HCT116 (cell line): ENCODE results near the gene PFN3. TPM values are rescaled to one million over a fixed set of nuclear protein-coding genes. Genes with fewer than 3 reads are reported as not detected.

Source experiments
- ATAC-seq: fragments of 200-7000 bp; cut with Tn5 transposase; 2 replicates; pipeline ENCODE4 v1.9.1; 2020; ENCODE audit warnings: mild to moderate bottlenecking, moderate library complexity
- BruUV-seq: library from RNA; stranded (reverse); fragments of 400-500 nt; replicated peaks from 2 replicates; lab custom pipeline; 2021; lab: Mats Ljungman, UMichigan
- CTCF ChIA-PET: fragments of 300-600 bp; sonication (Branson Sonifier 250); formaldehyde crosslinking; loops from one replicate; lab custom pipeline; 2021; ENCODE audit warnings: antibody characterized with exemption; lab: Charles Lee
- POLR2A ChIA-PET: fragments of 300-600, 350-600 bp; sonication (Branson Sonifier 250); formaldehyde crosslinking; loops from one replicate; lab custom pipeline; 2021; ENCODE audit warnings: antibody characterized with exemption; lab: Charles Lee
- RAD21 ChIA-PET, 2 experiments: fragments of 300-600 bp; sonication (Branson Sonifier 250); formaldehyde crosslinking; loops; one replicate each; lab custom pipeline; 2023; ENCODE audit warnings: low total read pairs in 2 of 2; ENCODE audit not compliant: uncharacterized antibody in 2 of 2, unreplicated experiment in 2 of 2, low non-redundant PET in 1 of 2; lab: Charles Lee
- DNase-seq: peaks from one replicate; pipeline ENCODE4 v3.0.0-alpha.2; 2010; ENCODE audit warnings: low read depth, low spot score
- H2AFZ ChIP-seq: fragments of 200-600 bp; shearing (Covaris generic), sonication (generic); 2 replicates; pipeline ENCODE4 v1.6.1; 2017; ENCODE audit warnings: low read depth, mixed run types, mixed read lengths, antibody characterized with exemption, low read length; ENCODE audit not compliant: poor library complexity, severe bottlenecking
- H3K27ac ChIP-seq: 2 replicates; pipeline ENCODE4 v1.5.1; 2012; ENCODE audit warnings: low read depth, low read length
- H3K27me3 ChIP-seq: fragments of 200-600 bp; sonication (generic); 2 replicates; pipeline ENCODE4 v1.6.1; 2016; ENCODE audit warnings: mixed run types, low read length, mixed read lengths; ENCODE audit not compliant: insufficient read depth
- H3K36me3 ChIP-seq, 2 experiments: fragments of 200-500 bp in 1 of 2; fragments of 200-600 bp in 1 of 2; sonication (Bioruptor generic) in 1 of 2; sonication (generic) in 1 of 2; 2 replicates each; pipeline versions ENCODE4 v1.5.1 to v1.6.1; 2014 to 2016; ENCODE audit warnings: low read length in 2 of 2, inconsistent platforms in 1 of 2, mixed read lengths in 1 of 2, mixed run types in 1 of 2; ENCODE audit not compliant: insufficient read depth in 2 of 2, control insufficient read depth in 1 of 2
- H3K4me1 ChIP-seq, 2 experiments: fragments of 200-600 bp in 1 of 2; sonication (generic) in 1 of 2; 2 replicates each; pipeline versions ENCODE4 v1.5.1 to v1.6.1; 2012 to 2017; ENCODE audit warnings: low read length in 2 of 2, inconsistent platforms in 1 of 2, mild to moderate bottlenecking in 1 of 2, mixed read lengths in 1 of 2, mixed run types in 1 of 2, moderate library complexity in 1 of 2; ENCODE audit not compliant: insufficient read depth in 2 of 2, control insufficient read depth in 1 of 2
- H3K4me2 ChIP-seq: fragments of 200-600 bp; sonication (generic); 2 replicates; pipeline ENCODE4 v1.6.1; 2017; ENCODE audit warnings: mixed run types, low read length, mixed read lengths
- H3K4me3 ChIP-seq, 2 experiments: fragments of 200-600 bp in 1 of 2; sonication (generic) in 1 of 2; replicated peaks in 1 of 2; 2 replicates each; pipeline ENCODE4 v1.5.1; 2011 to 2016; ENCODE audit warnings: low read length in 2 of 2, control low read depth in 1 of 2, low read depth in 1 of 2, mild to moderate bottlenecking in 1 of 2, mixed read lengths in 1 of 2, mixed run types in 1 of 2
- H3K79me2 ChIP-seq: fragments of 200-600 bp; sonication (generic); 2 replicates; pipeline ENCODE4 v1.6.1; 2017; ENCODE audit warnings: mild to moderate bottlenecking, mixed run types, low read length, moderate library complexity, mixed read lengths; ENCODE audit not compliant: insufficient read depth
- H3K9ac ChIP-seq: fragments of 200-600 bp; sonication (generic); 2 replicates; pipeline ENCODE4 v1.6.1; 2016; ENCODE audit warnings: low read length, mixed read lengths
- H3K9me2 ChIP-seq: fragments of 200-600 bp; sonication (generic), shearing (Covaris generic); 2 replicates; pipeline ENCODE4 v1.6.1; 2017; ENCODE audit warnings: mixed run types, mild to moderate bottlenecking, moderate library complexity; ENCODE audit not compliant: insufficient read depth
- H3K9me3 ChIP-seq, 2 experiments: fragments of 200-500 bp in 1 of 2; fragments of 200-600 bp in 1 of 2; sonication (Bioruptor generic) in 1 of 2; sonication (generic) in 1 of 2; 2 replicates each; pipeline ENCODE4 v1.6.1; 2014 to 2017; ENCODE audit warnings: low read length in 2 of 2, mixed read lengths in 2 of 2, inconsistent platforms in 1 of 2, low read depth in 1 of 2, mild to moderate bottlenecking in 1 of 2, mixed run types in 1 of 2, moderate library complexity in 1 of 2; ENCODE audit not compliant: control insufficient read depth in 1 of 2, insufficient read depth in 1 of 2
- H4K20me1 ChIP-seq: fragments of 200-600 bp; sonication (generic), shearing (Covaris generic); 2 replicates; pipeline ENCODE4 v1.6.1; 2017; ENCODE audit warnings: mixed run types, mild to moderate bottlenecking, moderate library complexity; ENCODE audit not compliant: insufficient read depth
- ATF3 ChIP-seq: IDR thresholded peaks from 2 replicates; pipeline ENCODE4 v1.6.1; 2012
- CEBPB ChIP-seq: IDR thresholded peaks from 2 replicates; pipeline ENCODE4 v1.6.1; 2012; ENCODE audit warnings: low read depth
- EGR1 ChIP-seq: IDR thresholded peaks from 2 replicates; pipeline ENCODE4 v1.6.1; 2012; ENCODE audit warnings: low read depth
- ELF1 ChIP-seq: IDR thresholded peaks from 2 replicates; pipeline ENCODE4 v1.6.1; 2012; ENCODE audit warnings: low read depth, borderline replicate concordance
- EZH2 ChIP-seq: fragments of 200-600 bp; sonication (generic); IDR thresholded peaks from 2 replicates; pipeline ENCODE4 v1.6.1; 2017; ENCODE audit warnings: antibody characterized with exemption, mixed run types
- EZH2phosphoT487 ChIP-seq: fragments of 200-600 bp; IDR thresholded peaks from 2 replicates; pipeline ENCODE4 v1.6.1; 2018; ENCODE audit warnings: antibody characterized with exemption, borderline replicate concordance
- FOSL1 ChIP-seq: IDR thresholded peaks from 2 replicates; pipeline ENCODE4 v1.6.1; 2012; ENCODE audit warnings: low read depth
- JUND ChIP-seq: IDR thresholded peaks from 2 replicates; pipeline ENCODE4 v1.6.1; 2012
- POLR2AphosphoS5 ChIP-seq: IDR thresholded peaks from 2 replicates; pipeline ENCODE4 v1.6.1; 2011; ENCODE audit warnings: mild to moderate bottlenecking, low read depth, low read length, moderate library complexity
- RAD21 ChIP-seq: IDR thresholded peaks from 2 replicates; pipeline ENCODE4 v1.6.1; 2012; ENCODE audit warnings: low read depth, mild to moderate bottlenecking
- SIN3A ChIP-seq: IDR thresholded peaks from 2 replicates; pipeline ENCODE4 v1.6.1; 2012; ENCODE audit warnings: low read depth
- TCF7L2 ChIP-seq: IDR thresholded peaks from 2 replicates; pipeline ENCODE4 v1.7.0; 2011; ENCODE audit warnings: borderline replicate concordance, inconsistent platforms; ENCODE audit not compliant: insufficient read depth, insufficient read length; ENCODE audit errors: extremely low read depth
- YY1 ChIP-seq: IDR thresholded peaks from 2 replicates; pipeline ENCODE4 v1.6.1; 2011; ENCODE audit warnings: low read length, low read depth, moderate library complexity, mild to moderate bottlenecking; ENCODE audit not compliant: insufficient replicate concordance; ENCODE audit errors: extremely low read depth
- ZBTB33 ChIP-seq: IDR thresholded peaks from 2 replicates; pipeline ENCODE4 v1.6.1; 2011; ENCODE audit warnings: mild to moderate bottlenecking, low read length, moderate library complexity; ENCODE audit not compliant: insufficient replicate concordance; ENCODE audit errors: extremely low read depth
- ZNF274 ChIP-seq: fragments of 200-500 bp; sonication (Bioruptor generic); IDR thresholded peaks from 2 replicates; pipeline ENCODE4 v1.6.1; 2014; ENCODE audit warnings: mild to moderate bottlenecking, low read depth, low read length, inconsistent platforms
- intact Hi-C: fragments of 100-400 bp; cut with micrococcal nuclease; formaldehyde crosslinking; loops from 2 replicates; pipeline ENCODE4 v1.10.0; 2022
- total RNA-seq: library from RNA; stranded (reverse); gene quantifications from one replicate; pipeline ENCODE4 v1.2.1, GENCODE V29; 2021; ENCODE audit not compliant: unreplicated experiment
- TF ChIP-seq, protein P1 (sequence below), 3 experiments: fragments of 200-600 bp in 1 of 3; sonication (generic) in 1 of 3; IDR thresholded peaks in 2 of 3; conservative IDR thresholded peaks in 1 of 3; 2 replicates each; pipeline ENCODE4 v1.5.1; 2012 to 2017; ENCODE audit warnings: low read depth in 2 of 3, low read length in 2 of 3, antibody characterized with exemption in 1 of 3, borderline replicate concordance in 1 of 3, control low read depth in 1 of 3, mild to moderate bottlenecking in 1 of 3, mixed read lengths in 1 of 3, mixed run types in 1 of 3, moderate library complexity in 1 of 3; ENCODE audit not compliant: insufficient read depth in 1 of 3

PFN3 gene
- total RNA-seq, 1 experiment from 2014 or later = not detected

DNA sequence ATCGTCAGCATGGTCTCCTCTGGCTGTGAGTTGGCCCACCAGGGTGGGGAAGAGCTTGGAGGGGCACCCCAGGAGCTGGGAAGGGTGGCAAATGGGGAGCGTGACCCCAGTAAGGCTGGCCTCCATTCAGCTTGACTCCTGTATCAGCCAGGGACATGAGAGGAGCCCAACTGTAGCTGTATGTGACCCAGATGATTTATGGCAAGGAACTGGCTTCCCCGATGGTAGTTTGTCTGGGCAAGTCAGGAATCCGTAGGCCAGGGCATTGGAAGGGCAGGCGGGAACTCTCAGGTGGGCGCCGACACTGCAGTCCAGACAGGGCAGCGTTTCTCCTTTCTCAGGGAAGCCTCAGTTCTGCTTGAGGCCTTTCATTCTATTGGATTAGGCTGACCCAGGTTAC is 13.9 kb downstream of the PFN3 start:
- H3K4me3 ChIP-seq = no peak overlapping the region
- TF ChIP-seq EGR1 = no peak
- TF ChIP-seq, all 23 proteins: peak for 0
- no peak overlapping the region for H3K27ac ChIP-seq
- ChIA-PET CTCF (interaction anchor here (1.4 kb wide), 1 partner anchor 16 kb away, joined by 3 read pairs; no protein-coding TSS in a partner anchor), POLR2A (no interaction called here), RAD21 (no interaction called here)
- H3K27me3 ChIP-seq = no peaks in the 10 kb centered on the region
- H3K4me1 ChIP-seq = peaks cover 26 to 45% of the 10 kb centered on the region in 2 experiments
- H3K9me3 ChIP-seq = no peaks in the 10 kb centered on the region
- H2AFZ ChIP-seq = no peak overlapping the region
- no TSS peak for BruUV-seq
- no peaks in the 10 kb centered on the region for H3K9me2 ChIP-seq
- no peak overlapping the region for H3K9ac ChIP-seq
- no peak overlapping the region for H3K4me2 ChIP-seq
- DNase-seq (no peak), ATAC-seq (no peak)
- H3K36me3 ChIP-seq = no peaks in the 10 kb centered on the region
- intact Hi-C loops = loop anchor here (5.0 kb wide), 1 partner anchor 69 kb away; no protein-coding TSS in a partner anchor
- no peaks in the 10 kb centered on the region for H4K20me1 ChIP-seq
- H3K79me2 ChIP-seq = no peaks in the 10 kb centered on the region

- H3K9ac ChIP-seq = no peak overlapping the region
- intact Hi-C loops = loop anchor here (5.0 kb wide), 1 partner anchor 68 kb away; no protein-coding TSS in a partner anchor
- no peak for ATAC-seq
- peaks cover 26 to 37% of the 10 kb centered on the region in 2 experiments for H3K4me1 ChIP-seq
- no peaks in the 10 kb centered on the region for H3K27me3 ChIP-seq
- ChIA-PET POLR2A (no interaction called here), RAD21 (no interaction called here), CTCF (no interaction called here)
- no peaks in the 10 kb centered on the region for H3K79me2 ChIP-seq
- H3K4me2 ChIP-seq = no peak overlapping the region
- no peaks in the 10 kb centered on the region for H3K36me3 ChIP-seq
- no peak for TF ChIP-seq TCF7L2
- no peak for TF ChIP-seq ATF3
- no peak for TF ChIP-seq YY1
- no peak for TF ChIP-seq ZNF274
- TF ChIP-seq, protein P1, sequence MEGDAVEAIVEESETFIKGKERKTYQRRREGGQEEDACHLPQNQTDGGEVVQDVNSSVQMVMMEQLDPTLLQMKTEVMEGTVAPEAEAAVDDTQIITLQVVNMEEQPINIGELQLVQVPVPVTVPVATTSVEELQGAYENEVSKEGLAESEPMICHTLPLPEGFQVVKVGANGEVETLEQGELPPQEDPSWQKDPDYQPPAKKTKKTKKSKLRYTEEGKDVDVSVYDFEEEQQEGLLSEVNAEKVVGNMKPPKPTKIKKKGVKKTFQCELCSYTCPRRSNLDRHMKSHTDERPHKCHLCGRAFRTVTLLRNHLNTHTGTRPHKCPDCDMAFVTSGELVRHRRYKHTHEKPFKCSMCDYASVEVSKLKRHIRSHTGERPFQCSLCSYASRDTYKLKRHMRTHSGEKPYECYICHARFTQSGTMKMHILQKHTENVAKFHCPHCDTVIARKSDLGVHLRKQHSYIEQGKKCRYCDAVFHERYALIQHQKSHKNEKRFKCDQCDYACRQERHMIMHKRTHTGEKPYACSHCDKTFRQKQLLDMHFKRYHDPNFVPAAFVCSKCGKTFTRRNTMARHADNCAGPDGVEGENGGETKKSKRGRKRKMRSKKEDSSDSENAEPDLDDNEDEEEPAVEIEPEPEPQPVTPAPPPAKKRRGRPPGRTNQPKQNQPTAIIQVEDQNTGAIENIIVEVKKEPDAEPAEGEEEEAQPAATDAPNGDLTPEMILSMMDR (IDR thresholded peaks at IDR 0.05 in 2 of 3, conservative IDR thresholded peaks at IDR 0.05 in 1 of 3; ENCODE audit: borderline replicate concordance in 1 of 3, insufficient read depth in 1 of 3, low read depth in 2 of 3, low read length in 2 of 3) = no peak
- no peak for TF ChIP-seq FOSL1
- no peak for TF ChIP-seq CEBPB
- no peak for TF ChIP-seq ELF1
- TF ChIP-seq RAD21 = no peak
- TF ChIP-seq ZBTB33 = no peak
- no peak for TF ChIP-seq EZH2phosphoT487
- TF ChIP-seq EZH2 = no peak
- TF ChIP-seq JUND = no peak
- TF ChIP-seq SIN3A = no peak
- TF ChIP-seq EGR1 = no peak
- TF ChIP-seq POLR2AphosphoS5 = no peak
- TF ChIP-seq, all 23 proteins: peak for 0
- Histone ChIP-seq H4K20me1 (no peaks in the 10 kb centered on the region), H2AFZ (no peak overlapping the region), H3K27ac (no peak overlapping the region), H3K4me3 (no peak overlapping the region), H3K9me2 (no peaks in the 10 kb centered on the region), H3K9me3 (no peaks in the 10 kb centered on the region)
- BruUV-seq = no TSS peak
- no peak for DNase-seq
These were observed 14.7 kb downstream of the PFN3 start for GRCh38 chr5:177385720-177386119.
